Endodermal cell (in vitro differentiated cells): Measurements from ENCODE around the gene AK4. TPM values are rescaled to one million over a fixed set of nuclear protein-coding genes. Genes with fewer than 3 reads are reported as not detected.

ENCODE experiments used
- DNase-seq: peaks from one replicate; pipeline ENCODE4 v3.0.0-alpha.2; 2017
- H3K27ac ChIP-seq: 2 replicates; pipeline ENCODE4 v1.5.1; 2013; ENCODE audit warnings: mild to moderate bottlenecking, low read depth, low read length, moderate library complexity
- H3K27me3 ChIP-seq: 2 replicates; pipeline ENCODE4 v1.6.1; 2013; ENCODE audit warnings: mild to moderate bottlenecking, low read length, moderate library complexity; ENCODE audit not compliant: insufficient read depth, control insufficient read depth, poor library complexity, severe bottlenecking
- H3K36me3 ChIP-seq: 2 replicates; pipeline ENCODE4 v1.7.0; 2013; ENCODE audit warnings: mild to moderate bottlenecking, low read length, moderate library complexity; ENCODE audit not compliant: control insufficient read depth, insufficient read depth
- H3K4me1 ChIP-seq: one replicate; pipeline ENCODE4 v1.7.0; 2013; ENCODE audit warnings: low read length; ENCODE audit not compliant: control insufficient read depth, insufficient read depth
- H3K4me3 ChIP-seq: 2 replicates; pipeline ENCODE4 v1.5.1; 2013; ENCODE audit warnings: mild to moderate bottlenecking, low read length, moderate library complexity
- H3K9ac ChIP-seq: 2 replicates; pipeline ENCODE4 v1.6.1; 2013; ENCODE audit warnings: mild to moderate bottlenecking, low read length, moderate library complexity; ENCODE audit not compliant: poor library complexity, severe bottlenecking; ENCODE audit errors: extremely low read depth
- H3K9me3 ChIP-seq: 2 replicates; pipeline ENCODE4 v1.6.1; 2013; ENCODE audit warnings: mild to moderate bottlenecking, low read length, moderate library complexity; ENCODE audit not compliant: control insufficient read depth
- H3K27ac Mint-ChIP-seq: 2 replicates; pipeline ENCODE4 v1.8.0; 2020; ENCODE audit warnings: mixed read lengths
- H3K27me3 Mint-ChIP-seq: 2 replicates; pipeline ENCODE4 v1.8.0; 2021; ENCODE audit warnings: mild to moderate bottlenecking, mixed read lengths; ENCODE audit not compliant: insufficient read depth
- H3K36me3 Mint-ChIP-seq: 2 replicates; pipeline ENCODE4 v1.8.0; 2020; ENCODE audit warnings: low read depth, mixed read lengths
- H3K4me1 Mint-ChIP-seq: 2 replicates; pipeline ENCODE4 v1.8.0; 2020; ENCODE audit warnings: mixed read lengths
- H3K4me3 Mint-ChIP-seq: 2 replicates; pipeline ENCODE4 v1.8.0; 2020; ENCODE audit warnings: mild to moderate bottlenecking, moderate library complexity, mixed read lengths
- H3K9me3 Mint-ChIP-seq: 2 replicates; pipeline ENCODE4 v1.8.0; 2020; ENCODE audit warnings: mild to moderate bottlenecking, mixed read lengths
- CTCF ChIP-seq: fragments of 200-600 bp; sonication (generic); conservative IDR thresholded peaks from 2 replicates; pipeline ENCODE4 v1.5.0; 2021; ENCODE audit warnings: antibody characterized with exemption, mild to moderate bottlenecking
- WGBS, 2 experiments: methylation state at CpG; one replicate each; pipeline versions ENCODE4 v1.1.5 to v1.1.7; 2013; ENCODE audit warnings: missing lambda C conversion rate in 2 of 2, mixed read lengths in 1 of 2; ENCODE audit not compliant: insufficient coverage in 1 of 2, insufficient read length in 1 of 2; 5-methylcytosine and 5-hydroxymethylcytosine counted together
- total RNA-seq, 2 donors: library from RNA; stranded (reverse); fragmentation: NEBNext Ultra II Directional in 1 of 2; extraction: Animal tissue kit (Norgen Biotek cat#: 25700) in 1 of 2; gene quantifications; 2 replicates in 1 of 2; 3 replicates in 1 of 2; pipeline ENCODE4 v1.2.1, GENCODE V29; 2021

Gene AK4
- total RNA-seq, 2 donors from 2014 or later, result 118 to 139 TPM

- Histone ChIP-seq H3K4me3 (no peak overlapping the region), H3K4me1 (peaks cover 2% of the 10 kb centered on the region), H3K9me3 (no peaks in the 10 kb centered on the region), H3K27me3 (no peaks in the 10 kb centered on the region), H3K9ac (no peak overlapping the region), H3K36me3 (no peaks in the 10 kb centered on the region), H3K27ac (no peak overlapping the region)
- Mint-ChIP-seq H3K36me3 (no peaks in the 10 kb centered on the region), H3K4me3 (no peak overlapping the region), H3K9me3 (no peaks in the 10 kb centered on the region), H3K4me1 (peaks cover 48% of the 10 kb centered on the region), H3K27me3 (no peaks in the 10 kb centered on the region), H3K27ac (peak overlapping the region; percentile 46)
- WGBS, 2 experiments, result 91 to 93% methylated on average over 11 to 14 of the region's 14 CpGs
- no peak for DNase-seq
- no peak for TF ChIP-seq CTCF
Measured at GRCh38 chr1:65172936-65173690, 25.1 kb downstream of the AK4 start.

DNA sequence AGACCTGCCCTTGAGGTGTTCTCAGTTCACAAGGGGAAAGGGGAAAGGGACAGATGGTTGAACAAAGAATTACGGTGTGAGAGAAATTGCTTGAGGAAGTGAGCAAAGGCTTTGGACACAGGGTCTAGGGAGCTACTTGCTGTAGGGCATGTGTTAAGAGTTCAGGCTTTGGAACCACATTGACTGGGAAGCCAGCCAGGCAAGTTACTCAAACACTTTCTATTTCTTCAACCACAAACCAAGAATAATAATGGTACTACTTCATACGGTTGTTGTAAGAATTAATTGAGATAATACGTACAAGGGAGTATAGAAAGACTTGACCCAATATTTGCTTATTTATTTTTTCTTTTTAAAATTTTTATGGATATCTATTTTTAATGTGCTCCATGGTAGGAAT lies 26.6 kb downstream of the AK4 start:
- 96 to 100% methylated on average over 1 of the region's 3 CpGs for WGBS, 2 experiments
- Histone ChIP-seq H3K4me1 (peaks cover 4% of the 10 kb centered on the region), H3K36me3 (no peaks in the 10 kb centered on the region), H3K27ac (no peak overlapping the region), H3K9me3 (no peaks in the 10 kb centered on the region), H3K27me3 (no peaks in the 10 kb centered on the region), H3K9ac (no peak overlapping the region), H3K4me3 (no peak overlapping the region)
- no peak for TF ChIP-seq CTCF
- no peaks in the 10 kb centered on the region for H3K9me3 Mint-ChIP-seq
- peaks cover 56% of the 10 kb centered on the region for H3K4me1 Mint-ChIP-seq
- H3K27me3 Mint-ChIP-seq, result no peaks in the 10 kb centered on the region
- H3K27ac Mint-ChIP-seq, result peak overlapping the region; percentile 64
- no peak for DNase-seq
- no peaks in the 10 kb centered on the region for H3K36me3 Mint-ChIP-seq
- no peak overlapping the region for H3K4me3 Mint-ChIP-seq

- Histone ChIP-seq H3K9me3 (no peaks in the 10 kb centered on the region), H3K9ac (no peak overlapping the region), H3K4me3 (no peak overlapping the region), H3K36me3 (no peaks in the 10 kb centered on the region), H3K27ac (no peak overlapping the region), H3K4me1 (peaks cover 4% of the 10 kb centered on the region), H3K27me3 (no peaks in the 10 kb centered on the region)
- no peak for TF ChIP-seq CTCF
- Mint-ChIP-seq H3K36me3 (no peaks in the 10 kb centered on the region), H3K9me3 (no peaks in the 10 kb centered on the region), H3K27ac (no peak overlapping the region), H3K27me3 (no peaks in the 10 kb centered on the region), H3K4me3 (no peak overlapping the region), H3K4me1 (peaks cover 54% of the 10 kb centered on the region)
- DNase-seq, result no peak
- WGBS, 2 experiments, result 90 to 95% methylated on average over 4 to 13 of the region's 13 CpGs
Measured at GRCh38 chr1:65175171-65176055, 27.4 kb downstream of the AK4 start.
